Vagina (tissue), 2 donors: ENCODE results near the gene TSPAN15.

Source experiments
- POLR2A ChIP-seq, 2 donors: fragments of 450-650 bp; IDR thresholded peaks; one replicate each; pipeline ENCODE4 v1.6.1; 2017; ENCODE audit warnings: antibody characterized with exemption in 2 of 2, mild to moderate bottlenecking in 2 of 2, moderate library complexity in 2 of 2
- POLR2AphosphoS5 ChIP-seq, 2 donors: sonication (generic); formaldehyde crosslinking; IDR thresholded peaks; one replicate each; pipeline ENCODE4 v1.9.0; 2017; ENCODE audit warnings: antibody characterized with exemption in 2 of 2, mild to moderate bottlenecking in 2 of 2, low read depth in 1 of 2; ENCODE audit not compliant: insufficient read depth in 1 of 2

DNA sequence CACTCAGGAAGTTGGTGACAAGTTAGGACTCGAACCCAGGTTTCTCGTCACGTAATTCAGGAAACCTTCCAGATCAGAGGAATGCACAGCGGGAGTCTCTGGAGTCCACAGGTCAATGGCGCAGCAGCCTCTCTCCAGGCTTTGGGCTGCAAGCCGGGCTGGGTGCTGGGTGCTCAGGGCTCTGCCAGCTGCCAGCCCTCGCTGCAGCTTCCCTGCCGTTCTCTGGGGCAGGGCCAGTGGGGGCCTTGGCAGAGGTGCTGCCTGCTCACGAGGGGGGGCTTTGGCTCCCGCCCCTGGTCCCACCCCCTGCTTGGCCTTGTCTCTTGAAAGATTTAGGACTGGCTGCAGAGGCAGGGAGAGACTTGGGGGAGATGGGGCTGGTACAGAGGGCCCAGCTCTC is 34.6 kb upstream of the TSPAN15 start, which contains the start of gene TACR2:
- TF ChIP-seq POLR2A (IDR thresholded peaks at IDR 0.05) = no peak
- TF ChIP-seq POLR2AphosphoS5 (IDR thresholded peaks at IDR 0.05; ENCODE audit: insufficient read depth in 1 of 2, low read depth in 1 of 2) = peak in 1 of 2 donors; percentile 67
